Kidney (tissue), 14 donors: ENCODE measurements around the gene SULT1C2. TPM values are rescaled to one million over a fixed set of nuclear protein-coding genes. Genes with fewer than 3 reads are reported as not detected.

Experiments
- DNase-seq, 5 donors: peaks; one replicate each; pipeline ENCODE4 v3.0.0-alpha.2; 2013 to 2020
- FAIRE-seq: peaks from 2 replicates; lab custom pipeline; 2012; peaks lifted over from hg19 to GRCh38; lab: Jason Lieb, UNC
- H3K27ac ChIP-seq, 2 donors: one replicate each; pipeline ENCODE4 v1.7.0; 2013; ENCODE audit warnings: low read depth in 2 of 2, low read length in 2 of 2, inconsistent platforms in 1 of 2
- H3K27me3 ChIP-seq: one replicate; pipeline ENCODE4 v1.7.1; 2013; ENCODE audit warnings: low read length, inconsistent platforms; ENCODE audit not compliant: control insufficient read depth, insufficient read depth
- H3K36me3 ChIP-seq, 3 donors: one replicate each; pipeline versions ENCODE4 v1.7.0 to v1.7.1; 2013; ENCODE audit warnings: low read length in 3 of 3, control low read depth in 1 of 3, inconsistent platforms in 1 of 3; ENCODE audit not compliant: insufficient read depth in 3 of 3, control insufficient read depth in 2 of 3
- H3K4me1 ChIP-seq, 3 donors: one replicate each; pipeline versions ENCODE4 v1.7.0 to v1.7.1; 2013; ENCODE audit warnings: low read length in 3 of 3, inconsistent platforms in 1 of 3, low read depth in 1 of 3; ENCODE audit not compliant: control insufficient read depth in 2 of 3, insufficient read depth in 2 of 3
- H3K4me3 ChIP-seq, 3 donors: one replicate each; pipeline versions ENCODE4 v1.7.0 to v1.8.1; 2013; ENCODE audit warnings: low read length in 3 of 3, control low read depth in 1 of 3, inconsistent platforms in 1 of 3
- H3K9ac ChIP-seq, 3 donors: one replicate each; pipeline versions ENCODE4 v1.7.0 to v1.7.1; 2013; ENCODE audit warnings: low read length in 3 of 3, control low read depth in 1 of 3, inconsistent platforms in 1 of 3
- H3K9me3 ChIP-seq, 3 donors: one replicate each; pipeline versions ENCODE4 v1.7.0 to v1.7.1; 2013; ENCODE audit warnings: low read length in 3 of 3, control low read depth in 1 of 3, inconsistent platforms in 1 of 3; ENCODE audit not compliant: control insufficient read depth in 2 of 3, insufficient read depth in 1 of 3
- CTCF ChIP-seq: IDR thresholded peaks from 3 replicates; pipeline ENCODE4 v1.5.1; 2012; ENCODE audit warnings: mild to moderate bottlenecking, moderate library complexity, borderline replicate concordance; ENCODE audit not compliant: insufficient read depth; ENCODE audit errors: extremely low read depth
- intact Hi-C: fragments of 100-400 bp; cut with DNase I; formaldehyde crosslinking; loops from one replicate; pipeline ENCODE4 v1.11.1; 2022
- polyA plus RNA-seq: library from polyadenylated mRNA; stranded (reverse); fragments of 350-450 nt; fragmentation: Illumina TruSeq; extraction: RNeasy Lipid Tissue Mini Kit (QIAGEN cat#74804); gene quantifications from one replicate; pipeline ENCODE4 v1.2.3, GENCODE V29; 2014; ENCODE audit warnings: low read depth, low replicate concordance; ENCODE audit not compliant: insufficient read depth
- total RNA-seq: library from RNA; stranded (reverse); fragmentation: NEBNext Ultra II Directional; extraction: Animal tissue kit (Norgen Biotek cat#: 25700); gene quantifications from one replicate; pipeline ENCODE4 v1.2.1, GENCODE V29; 2021
- donor health status: control.
- donor health status: control.
- donor health status: control.
- donor health status: control.
- donor health status: control.
- donor health status: DM: yes; HTN: yes; CAD: no.
- donor health status: Normal renal cell carcinoma (clear cell type).

The SULT1C2 gene
- total and polyA plus RNA-seq, 2 donors from 2014 or later, result 67.4 to 117 TPM

DNA sequence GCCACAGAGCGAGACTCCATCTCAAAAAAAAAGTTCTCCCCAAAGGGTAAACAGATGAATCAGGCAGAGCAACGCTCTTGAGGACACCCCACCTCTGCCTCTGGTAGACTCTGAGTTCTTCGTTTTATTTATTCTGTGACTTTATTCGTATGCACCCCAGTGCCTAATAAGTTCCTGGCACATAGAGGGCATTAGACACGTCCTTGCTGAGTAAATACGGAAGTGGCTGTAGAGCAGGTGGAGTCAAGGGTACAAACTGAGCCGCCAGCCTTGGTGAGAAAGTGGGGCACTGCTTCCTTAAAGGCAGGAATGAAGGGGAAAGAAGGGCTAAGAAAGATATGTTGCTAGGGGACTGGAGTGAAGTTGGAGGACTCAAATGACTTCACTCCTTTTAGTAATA is 12.9 kb downstream of the SULT1C2 start:
- H3K27ac ChIP-seq, result no peak overlapping the region
- FAIRE-seq, result no peak
- H3K9ac ChIP-seq, result no peak overlapping the region
- no peak for TF ChIP-seq CTCF
- DNase-seq, result no peak
- no peak overlapping the region for H3K4me3 ChIP-seq
- no peaks in the 10 kb centered on the region for H3K9me3 ChIP-seq
- H3K36me3 ChIP-seq, result peaks cover 0 to 39% (median 4%) of the 10 kb centered on the region in 3 donors
- no peaks in the 10 kb centered on the region for H3K4me1 ChIP-seq
- intact Hi-C loops, result no loop called here
- no peaks in the 10 kb centered on the region for H3K27me3 ChIP-seq

GRCh38 chr2:108304975-108305374 is 16.3 kb downstream of the SULT1C2 start:
- Histone ChIP-seq H3K9ac (no peak overlapping the region), H3K9me3 (no peaks in the 10 kb centered on the region), H3K4me1 (no peaks in the 10 kb centered on the region), H3K27me3 (no peaks in the 10 kb centered on the region), H3K36me3 (peaks cover 0 to 16% (median 4%) of the 10 kb centered on the region in 3 donors), H3K4me3 (no peak overlapping the region), H3K27ac (no peak overlapping the region)
- intact Hi-C loops, result no loop called here
- FAIRE-seq, result no peak
- no peak for DNase-seq
- no peak for TF ChIP-seq CTCF

- Histone ChIP-seq H3K4me1 (no peaks in the 10 kb centered on the region), H3K27ac (no peak overlapping the region), H3K36me3 (peaks cover 0 to 16% (median 4%) of the 10 kb centered on the region in 3 donors), H3K9ac (no peak overlapping the region), H3K27me3 (no peaks in the 10 kb centered on the region), H3K9me3 (no peaks in the 10 kb centered on the region), H3K4me3 (no peak overlapping the region)
- intact Hi-C loops, result no loop called here
- no peak for TF ChIP-seq CTCF
- no peak for FAIRE-seq
- no peak for DNase-seq
These were observed 17.2 kb downstream of the SULT1C2 start for GRCh38 chr2:108305901-108306300.

DNA sequence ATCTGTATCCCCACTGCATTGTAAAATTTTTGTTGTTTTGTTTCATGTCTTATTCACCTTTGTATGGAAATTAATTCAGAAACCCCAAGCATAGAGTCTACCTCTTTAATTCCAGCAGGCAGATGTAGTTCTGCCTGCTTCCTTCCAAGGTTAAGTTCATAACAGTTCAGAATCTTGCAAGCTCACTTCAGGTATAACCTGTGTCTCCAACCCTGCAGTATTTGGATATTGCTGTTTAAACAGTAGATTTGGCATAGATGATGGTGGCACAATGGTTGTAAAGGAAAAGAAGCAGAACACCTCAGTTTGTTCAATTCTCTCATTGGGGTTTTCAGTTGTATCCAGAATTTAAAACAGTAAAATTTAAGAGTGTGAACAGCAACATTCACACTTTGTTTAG is 21.2 kb downstream of the SULT1C2 start:
- no peak for DNase-seq
- Histone ChIP-seq H3K27ac (no peak overlapping the region), H3K9me3 (no peaks in the 10 kb centered on the region), H3K27me3 (no peaks in the 10 kb centered on the region), H3K4me3 (no peak overlapping the region), H3K9ac (no peak overlapping the region), H3K4me1 (peaks cover 0 to 8% (median 0%) of the 10 kb centered on the region in 3 donors), H3K36me3 (peaks cover 0 to 5% (median 2%) of the 10 kb centered on the region in 3 donors)
- TF ChIP-seq CTCF, result no peak
- intact Hi-C loops, result no loop called here
- no peak for FAIRE-seq
